IPS DF 4.7 (cell line): ENCODE results near the gene EXOC6B.
"Not testable (repeated sequence)": the region's sequence is repeated elsewhere in the genome, so short reads cannot be mapped to it uniquely, and the experiment has no call there.

Source experiments
- DNase-seq: peaks from one replicate; pipeline ENCODE4 v3.0.0-alpha.2; 2013; ENCODE audit warnings: low spot score; ENCODE audit errors: extremely low read depth

Gene EXOC6B

DNA sequence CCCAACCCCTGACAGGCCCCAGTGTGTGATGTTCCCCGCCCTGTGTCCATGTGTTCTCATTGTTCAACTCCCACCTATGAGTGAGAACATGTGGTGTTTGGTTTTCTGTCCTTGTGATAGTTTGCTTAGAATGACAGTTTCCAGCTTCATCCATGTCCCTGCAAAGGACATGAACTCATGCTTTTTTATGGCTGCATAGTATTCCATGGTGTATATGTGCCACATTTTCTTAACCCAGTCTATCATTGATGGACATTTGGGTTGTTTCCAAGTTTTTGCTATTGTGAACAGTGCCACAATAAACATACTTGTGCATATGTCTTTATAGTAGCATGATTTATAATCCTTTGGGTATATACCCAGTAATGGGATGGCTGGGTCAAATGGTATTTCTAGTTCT lies 270.9 kb downstream of the EXOC6B start:
- DNase-seq, result not testable (repeated sequence)

DNA sequence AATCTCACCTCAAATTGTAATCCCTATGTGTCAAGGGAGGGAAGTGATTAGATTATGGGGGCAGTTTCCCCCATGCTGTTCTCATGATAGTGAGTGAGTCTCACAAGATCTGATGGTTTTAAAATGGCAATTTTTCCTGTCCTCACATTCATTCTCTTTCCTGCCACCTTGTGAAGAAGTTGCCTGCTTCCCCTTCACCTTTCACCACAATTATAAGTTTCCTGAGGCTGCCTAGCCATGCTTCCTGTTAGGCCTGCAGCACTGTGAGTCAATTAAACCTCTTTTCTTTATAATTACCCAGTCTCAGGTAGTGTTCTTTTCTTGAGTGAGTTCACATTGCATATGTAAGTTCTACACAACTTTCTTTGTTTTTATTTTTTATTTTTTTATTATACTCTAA lies 271.5 kb downstream of the EXOC6B start:
- DNase-seq, result no peak

- DNase-seq, result no peak
Observed at GRCh38 chr2:72548081-72548764, 277.6 kb downstream of the EXOC6B start.

DNA sequence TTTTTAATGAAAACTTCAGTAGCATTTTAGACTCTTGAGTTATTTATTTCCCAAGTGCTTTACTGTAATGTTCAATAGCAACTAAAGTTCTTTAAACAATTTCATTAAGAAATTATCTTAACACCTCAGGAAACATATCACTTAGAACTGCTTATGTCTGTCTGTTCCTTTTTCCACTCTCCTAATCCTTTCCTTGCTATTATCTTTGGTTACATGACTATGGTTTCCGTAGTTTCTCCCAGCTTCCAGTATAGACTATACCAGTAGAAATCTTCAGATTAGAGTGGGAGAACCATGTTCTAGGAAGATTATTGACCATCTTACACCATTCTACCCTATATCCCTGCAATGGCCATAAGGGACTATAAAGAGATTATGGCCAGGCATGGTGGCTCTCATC lies 280.0 kb downstream of the EXOC6B start:
- no peak for DNase-seq

DNA sequence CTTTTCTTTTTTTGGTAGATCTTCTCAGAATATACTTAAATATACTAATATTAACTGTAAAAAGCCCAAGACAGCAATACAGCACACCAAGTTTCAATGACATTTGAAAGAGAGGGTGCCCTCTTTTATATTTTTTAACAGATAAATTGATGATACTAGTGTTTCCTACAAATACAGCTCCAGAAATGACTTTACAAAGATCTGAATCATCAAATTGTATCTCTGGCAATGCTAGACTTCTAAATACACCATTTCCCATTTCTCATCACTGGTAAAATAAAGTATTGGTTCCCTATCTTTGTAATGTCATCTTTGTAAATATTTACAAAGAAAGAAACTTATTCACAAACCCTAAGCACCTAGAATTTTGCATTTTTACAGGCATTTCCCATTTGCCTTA lies 281.3 kb downstream of the EXOC6B start:
- no peak for DNase-seq

DNA sequence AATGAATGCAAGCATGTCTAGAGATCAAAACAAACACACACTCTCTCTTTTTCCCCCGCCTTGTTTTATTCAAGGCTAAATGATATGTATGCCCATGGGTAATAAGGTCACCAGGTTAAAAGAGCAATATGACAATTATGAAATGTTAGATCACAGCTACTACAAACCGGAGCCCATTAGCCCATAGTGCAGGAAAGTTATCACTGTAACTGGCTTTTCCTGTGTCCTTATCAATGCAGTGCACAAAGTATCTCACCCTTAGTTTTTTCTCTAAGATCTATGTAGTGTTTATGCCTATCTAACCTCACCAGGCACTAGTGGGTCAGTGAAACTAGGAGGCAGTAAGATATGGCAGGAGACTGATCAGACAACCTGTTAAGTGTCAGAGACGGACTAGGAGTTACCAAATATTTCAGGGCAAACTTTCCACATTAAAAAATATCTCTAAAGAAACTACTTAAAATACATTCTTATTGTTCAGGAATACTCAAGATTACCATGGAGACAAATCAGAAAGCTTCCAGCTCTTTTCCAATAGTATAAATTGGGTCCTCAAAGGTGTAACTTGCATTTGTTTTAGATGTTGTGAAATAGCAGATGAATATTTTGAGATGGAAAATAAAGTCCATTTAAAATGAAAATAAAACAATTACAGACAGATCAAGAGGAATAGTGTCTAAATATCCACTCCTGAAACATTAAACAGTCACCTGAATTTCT lies 282.2 kb downstream of the EXOC6B start:
- no peak for DNase-seq

GRCh38 chr2:72539071-72539552 lies 286.7 kb downstream of the EXOC6B start:
- DNase-seq, result no peak

DNA sequence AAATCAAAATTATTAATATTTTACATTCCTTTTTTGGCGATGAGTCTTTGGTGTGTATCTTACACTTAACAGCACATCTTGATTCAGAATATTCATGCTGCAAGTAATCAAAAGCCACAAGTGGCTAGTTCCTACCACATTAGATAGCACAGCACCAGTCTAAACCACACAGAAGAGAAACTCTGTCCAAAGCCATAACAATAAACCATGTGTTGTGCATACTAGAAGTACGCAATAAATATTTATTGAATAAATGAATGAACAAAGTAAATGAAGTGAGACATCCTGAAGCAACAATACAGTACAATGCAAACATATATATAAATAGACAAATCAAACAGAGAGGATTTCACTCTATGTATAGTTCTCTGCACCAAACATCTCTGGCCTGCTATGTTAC lies 287.3 kb downstream of the EXOC6B start:
- no peak for DNase-seq

DNA sequence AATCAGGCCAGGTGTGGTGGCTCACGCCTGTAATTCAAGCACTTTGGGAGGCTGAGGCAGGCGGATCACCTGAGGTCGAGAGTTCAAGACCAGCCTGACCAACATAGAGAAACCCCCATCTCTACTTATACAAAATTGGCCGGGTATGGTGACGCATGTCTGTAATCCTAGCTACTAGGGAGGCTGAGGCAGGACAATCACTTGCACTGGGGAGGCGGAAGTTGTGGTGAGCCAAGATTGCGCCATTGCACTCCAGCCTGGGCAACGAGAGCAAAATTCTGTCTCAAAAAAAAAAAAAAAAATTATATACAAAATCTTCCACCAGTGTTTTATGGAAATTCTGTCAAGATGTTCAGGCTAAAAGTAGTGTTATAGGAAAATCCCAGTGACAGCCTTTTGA lies 290.2 kb downstream of the EXOC6B start:
- not testable (repeated sequence) for DNase-seq

DNA sequence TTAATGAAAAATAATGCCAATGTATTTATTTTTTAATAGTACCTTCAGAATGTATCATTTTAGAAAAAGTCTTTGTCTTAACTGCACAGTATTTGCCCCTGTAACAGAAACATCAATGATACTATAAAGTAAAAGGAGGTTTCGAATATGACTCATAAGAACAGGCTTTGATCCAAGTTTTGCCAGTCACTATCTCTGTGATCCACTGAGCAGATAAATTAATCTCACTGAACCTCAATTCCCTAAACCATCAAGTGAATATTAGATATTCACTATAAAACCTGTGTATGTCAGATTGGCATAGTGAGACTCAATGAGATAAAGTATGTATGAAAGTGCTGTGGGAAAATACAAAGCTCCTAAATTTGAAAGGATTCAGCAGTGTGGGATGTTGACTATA lies 292.1 kb downstream of the EXOC6B start:
- DNase-seq, result no peak

GRCh38 chr2:72527424-72527823 lies 298.4 kb downstream of the EXOC6B start:
- DNase-seq, result no peak

- no peak for DNase-seq
Observed at GRCh38 chr2:72526623-72527022, 299.2 kb downstream of the EXOC6B start.

DNA sequence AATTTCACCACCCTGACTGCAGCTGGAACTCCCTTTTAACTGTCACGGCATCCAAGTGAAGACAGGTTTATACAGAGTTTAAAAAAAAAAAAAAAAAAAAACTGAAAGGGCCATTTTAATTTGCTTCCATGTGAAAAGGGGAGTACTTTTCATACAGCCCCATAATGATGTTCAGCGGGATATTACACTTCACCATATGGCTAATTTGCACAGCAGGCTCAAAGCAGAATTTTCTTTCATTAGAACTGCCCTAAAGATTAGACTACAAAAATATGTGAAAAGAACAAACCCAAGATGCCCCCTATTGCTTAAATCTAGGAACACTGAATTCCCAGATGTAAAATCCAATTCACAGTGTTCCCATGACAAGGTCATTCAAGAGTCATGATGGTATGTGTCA lies 301.8 kb downstream of the EXOC6B start:
- no peak for DNase-seq

DNA sequence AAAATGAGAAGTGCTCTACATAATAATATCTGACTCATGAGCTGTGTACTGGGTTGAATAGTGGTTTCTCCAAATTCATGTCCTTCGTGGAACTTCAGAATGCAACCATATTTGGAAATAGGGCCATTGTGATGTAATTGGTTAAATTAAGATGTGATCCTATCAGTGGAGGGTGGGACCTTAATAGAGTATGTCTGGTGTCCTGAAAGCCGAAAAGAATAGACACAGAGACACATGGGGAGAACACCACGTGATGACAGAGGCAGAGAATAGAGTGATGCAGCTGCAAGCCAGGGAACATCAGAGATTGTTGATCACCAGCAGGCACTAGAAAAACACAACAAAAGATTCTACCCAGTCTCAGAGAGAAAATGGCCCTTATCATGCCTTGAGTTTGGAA lies 310.1 kb downstream of the EXOC6B start:
- DNase-seq, result no peak

DNA sequence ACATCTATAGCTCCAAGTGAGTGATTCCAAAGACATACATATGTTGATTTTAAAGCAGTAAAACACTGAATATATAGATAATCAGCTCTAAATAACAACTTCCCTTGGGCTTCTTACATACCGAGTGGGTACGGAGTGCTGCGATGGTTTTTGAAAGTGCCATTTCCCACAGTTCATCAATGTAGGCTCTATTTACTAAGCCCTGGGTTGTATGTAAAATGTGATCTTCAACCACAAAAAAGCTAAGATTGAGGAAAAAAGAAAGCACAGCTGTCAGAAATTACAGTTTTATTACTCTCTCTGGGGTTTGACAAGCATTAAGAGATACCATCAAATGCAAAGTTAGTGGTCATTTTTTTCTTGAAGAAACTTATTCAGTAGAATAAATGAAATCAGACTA lies 312.8 kb downstream of the EXOC6B start:
- no peak for DNase-seq

DNA sequence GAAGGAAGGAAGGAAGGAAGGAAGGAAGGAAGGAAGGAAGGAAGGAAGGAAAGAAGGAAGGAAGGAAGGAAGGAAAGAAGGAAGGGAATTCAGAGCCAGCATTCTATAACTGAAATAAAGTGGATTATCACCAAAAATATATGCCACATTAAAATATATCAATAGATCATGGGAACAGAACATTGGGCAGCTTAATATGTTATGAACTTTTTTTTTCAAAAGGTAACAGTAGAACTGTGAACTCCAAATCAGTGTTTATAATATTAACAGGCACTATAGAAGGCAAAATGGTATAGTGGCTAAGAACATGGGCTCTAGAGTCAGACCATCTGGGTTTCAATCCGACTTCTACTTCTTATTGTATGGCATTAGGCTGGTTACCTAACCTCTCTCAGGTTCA lies 313.5 kb downstream of the EXOC6B start:
- DNase-seq, result no peak

GRCh38 chr2:72511906-72512305 lies 313.9 kb downstream of the EXOC6B start:
- no peak for DNase-seq

DNA sequence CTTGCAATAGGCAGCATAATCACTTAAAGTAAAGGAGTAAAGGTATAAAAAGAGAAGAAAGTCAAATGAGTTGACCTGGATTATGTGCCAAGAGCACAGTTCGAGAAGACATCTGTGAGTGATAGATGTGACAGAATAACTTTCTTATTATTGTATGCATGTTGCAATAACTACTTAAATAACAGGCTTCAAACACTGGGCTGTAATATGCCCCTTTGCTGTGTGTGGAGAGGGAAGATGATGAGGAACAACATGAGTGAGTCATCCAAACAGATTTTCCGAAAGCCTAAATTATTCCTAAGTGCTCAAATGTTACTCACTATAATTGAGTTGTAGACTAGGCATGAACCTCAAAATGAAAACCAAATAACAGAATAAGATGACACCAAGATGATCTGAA lies 328.1 kb downstream of the EXOC6B start:
- DNase-seq, result no peak

DNA sequence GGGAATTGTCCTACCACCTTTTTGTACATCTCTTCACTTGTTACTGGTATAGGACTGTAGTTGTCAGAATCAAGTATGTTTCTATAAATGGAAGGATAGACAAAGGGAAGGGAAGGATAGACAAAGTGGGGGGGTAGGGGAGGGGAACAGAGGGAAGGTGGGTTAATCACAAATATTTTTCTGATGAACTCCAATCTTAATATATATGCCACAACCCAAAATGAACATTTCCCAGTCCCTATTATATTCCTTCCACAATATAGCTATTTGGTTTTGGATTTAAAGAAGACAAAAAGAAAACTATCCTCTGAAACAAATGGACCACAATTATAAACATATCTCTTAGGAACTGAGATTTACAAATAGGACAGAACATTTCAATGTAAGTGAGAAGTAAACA lies 329.4 kb downstream of the EXOC6B start:
- DNase-seq, result no peak

DNA sequence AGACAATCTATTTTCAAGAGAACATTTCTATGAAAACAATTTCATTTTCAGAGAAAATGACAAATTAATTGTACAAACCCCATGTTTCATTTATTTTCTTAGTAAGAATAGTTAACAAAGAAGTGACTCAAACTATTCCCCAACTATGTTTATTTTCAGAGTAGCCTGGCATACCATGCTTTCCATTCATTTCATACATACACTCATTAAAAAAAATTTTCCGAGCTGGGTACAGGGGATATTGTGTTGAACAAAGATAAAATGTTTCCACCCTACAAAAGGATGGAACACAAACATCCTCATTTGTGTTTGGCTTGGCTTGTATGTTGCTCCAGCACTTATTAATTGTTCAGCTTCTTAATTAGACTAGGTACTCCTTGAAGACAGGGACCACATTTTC lies 331.4 kb downstream of the EXOC6B start:
- DNase-seq, result no peak

- not testable (repeated sequence) for DNase-seq
Observed at GRCh38 chr2:72484622-72485021, 341.2 kb downstream of the EXOC6B start.

DNA sequence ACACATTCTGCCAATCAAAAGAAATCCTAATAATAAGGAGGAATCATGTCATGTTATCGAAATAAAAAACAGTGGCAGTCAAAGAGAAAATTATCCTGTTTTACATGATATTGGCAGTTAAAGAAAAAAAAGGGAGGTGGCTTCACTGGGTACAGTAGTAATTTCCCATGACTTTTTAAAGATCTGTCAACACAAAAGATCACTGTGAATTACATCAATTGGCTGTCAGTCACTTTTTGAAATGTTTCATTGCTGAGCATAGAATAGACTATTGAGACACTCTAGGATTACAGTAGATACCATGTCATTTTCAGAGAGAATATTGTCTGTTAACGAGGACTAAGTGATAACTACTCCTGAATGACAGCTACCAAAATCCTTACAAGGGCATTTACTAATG lies 342.5 kb downstream of the EXOC6B start:
- no peak for DNase-seq

GRCh38 chr2:72475246-72475645 lies 350.6 kb downstream of the EXOC6B start:
- no peak for DNase-seq
